ENCODE data around the gene PPM1H. TPM values are rescaled to one million over a fixed set of nuclear protein-coding genes. Genes with fewer than 3 reads are reported as not detected.

PPM1H gene
- total RNA-seq, 1 experiment from 2014 or later: 12.0 TPM

GRCh38 chr12:62604373-62604772 lies 330.6 kb downstream of the PPM1H start:
- no peaks in the 10 kb centered on the region for H3K36me3 ChIP-seq (ENCODE audit: low read depth, low read length)
- no peaks in the 10 kb centered on the region for H3K9me3 ChIP-seq (ENCODE audit: low read length)
- no peaks in the 10 kb centered on the region for H3F3A ChIP-seq (ENCODE audit: low read length, unreplicated experiment)
- CTCF ChIA-PET: interaction anchor here (1.0 to 1.7 kb wide), 2 partner anchors 16 to 190 kb away, joined by 3 to 20 read pairs; no protein-coding TSS in a partner anchor
- no peaks in the 10 kb centered on the region for H3K9me2 ChIP-seq (replicated peaks; ENCODE audit: low read length)
- no peak overlapping the region for H3K27ac ChIP-seq (ENCODE audit: low read length)
- no TSS peak for BruUV-seq (replicated peaks)
- H3K4me3 ChIP-seq (ENCODE audit: low read length): peak overlapping the region; percentile 92
- H4K20me1 ChIP-seq (ENCODE audit: low read length): peaks cover 22% of the 10 kb centered on the region; the same call in 1 of the 2 replicates
- POLR2A ChIA-PET (ENCODE audit: unreplicated experiment): interaction anchor here (1.0 kb wide), 1 partner anchor 36 kb away, joined by 7 read pairs; no protein-coding TSS in a partner anchor
- ATAC-seq: no peak
- no peaks in the 10 kb centered on the region for H3K27me3 ChIP-seq (ENCODE audit: low read length)
- no peak for TF ChIP-seq EZH2phosphoT487 (IDR thresholded peaks at IDR 0.05; ENCODE audit: borderline replicate concordance, low read length)
- TF ChIP-seq EZH2 (IDR thresholded peaks at IDR 0.05; ENCODE audit: low read length, unreplicated experiment): no peak
- TF ChIP-seq, protein P1, sequence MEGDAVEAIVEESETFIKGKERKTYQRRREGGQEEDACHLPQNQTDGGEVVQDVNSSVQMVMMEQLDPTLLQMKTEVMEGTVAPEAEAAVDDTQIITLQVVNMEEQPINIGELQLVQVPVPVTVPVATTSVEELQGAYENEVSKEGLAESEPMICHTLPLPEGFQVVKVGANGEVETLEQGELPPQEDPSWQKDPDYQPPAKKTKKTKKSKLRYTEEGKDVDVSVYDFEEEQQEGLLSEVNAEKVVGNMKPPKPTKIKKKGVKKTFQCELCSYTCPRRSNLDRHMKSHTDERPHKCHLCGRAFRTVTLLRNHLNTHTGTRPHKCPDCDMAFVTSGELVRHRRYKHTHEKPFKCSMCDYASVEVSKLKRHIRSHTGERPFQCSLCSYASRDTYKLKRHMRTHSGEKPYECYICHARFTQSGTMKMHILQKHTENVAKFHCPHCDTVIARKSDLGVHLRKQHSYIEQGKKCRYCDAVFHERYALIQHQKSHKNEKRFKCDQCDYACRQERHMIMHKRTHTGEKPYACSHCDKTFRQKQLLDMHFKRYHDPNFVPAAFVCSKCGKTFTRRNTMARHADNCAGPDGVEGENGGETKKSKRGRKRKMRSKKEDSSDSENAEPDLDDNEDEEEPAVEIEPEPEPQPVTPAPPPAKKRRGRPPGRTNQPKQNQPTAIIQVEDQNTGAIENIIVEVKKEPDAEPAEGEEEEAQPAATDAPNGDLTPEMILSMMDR (conservative IDR thresholded peaks at IDR 0.05; ENCODE audit: low read depth, low read length): no peak
- no peak overlapping the region for H2AFZ ChIP-seq (ENCODE audit: low read length)
- DNase-seq: no peak
- peaks cover 69% of the 10 kb centered on the region for H3K79me2 ChIP-seq (ENCODE audit: low read length)
- peak overlapping the region; percentile 100 for H3K9ac ChIP-seq (ENCODE audit: low read length)
- intact Hi-C loops (cut with micrococcal nuclease): loop anchor here (1.0 to 5.0 kb wide), 5 partner anchors 36 to 328 kb away; no protein-coding TSS in a partner anchor
- H3K4me1 ChIP-seq (ENCODE audit: insufficient read depth, low read length): peaks cover 28% of the 10 kb centered on the region
- peak overlapping the region; percentile 88 for H3K4me2 ChIP-seq (ENCODE audit: low read length)

DNA sequence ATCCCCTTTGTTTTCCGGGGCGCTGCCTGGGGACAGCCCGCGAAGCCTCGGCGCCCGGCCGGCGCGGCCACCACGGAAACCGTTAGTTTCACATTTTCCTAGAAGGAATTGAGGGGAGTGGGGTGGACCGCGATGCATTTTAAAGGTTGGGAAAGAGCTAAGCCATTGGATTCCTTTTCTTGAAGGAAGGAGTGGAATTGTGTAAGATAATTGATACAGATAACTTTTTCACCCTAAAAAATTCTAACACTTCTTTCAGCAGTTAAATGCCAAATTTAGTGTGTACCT lies 331.2 kb downstream of the PPM1H start:
- Histone ChIP-seq H3K27ac (ENCODE audit: low read length) (peak overlapping the region; percentile 99), H3K79me2 (ENCODE audit: low read length) (peaks cover 67% of the 10 kb centered on the region), H3F3A (ENCODE audit: low read length, unreplicated experiment) (no peaks in the 10 kb centered on the region), H3K9ac (ENCODE audit: low read length) (peak overlapping the region; percentile 100), H3K4me1 (ENCODE audit: insufficient read depth, low read length) (peaks cover 34% of the 10 kb centered on the region), H3K9me2 (replicated peaks; ENCODE audit: low read length) (no peaks in the 10 kb centered on the region), H3K9me3 (ENCODE audit: low read length) (no peaks in the 10 kb centered on the region), H3K4me2 (ENCODE audit: low read length) (peak overlapping the region; percentile 88), H3K4me3 (ENCODE audit: low read length) (peak overlapping the region; percentile 92), H3K27me3 (ENCODE audit: low read length) (no peaks in the 10 kb centered on the region), H2AFZ (ENCODE audit: low read length) (peak overlapping the region; percentile 37; the same call in 1 of the 2 replicates), H3K36me3 (ENCODE audit: low read depth, low read length) (no peaks in the 10 kb centered on the region), H4K20me1 (ENCODE audit: low read length) (peaks cover 22% of the 10 kb centered on the region; the same call in 1 of the 2 replicates)
- no peak for ATAC-seq
- POLR2A ChIA-PET (ENCODE audit: unreplicated experiment): interaction anchor here (0.6 to 1.3 kb wide), 4 partner anchors 8 to 262 kb away, joined by 7 to 16 read pairs (median 9); no protein-coding TSS in a partner anchor
- intact Hi-C loops (cut with micrococcal nuclease): loop anchor here (1.0 to 5.0 kb wide), 5 partner anchors 37 to 329 kb away; no protein-coding TSS in a partner anchor
- no peak for TF ChIP-seq EZH2phosphoT487 (IDR thresholded peaks at IDR 0.05; ENCODE audit: borderline replicate concordance, low read length)
- TF ChIP-seq EZH2 (IDR thresholded peaks at IDR 0.05; ENCODE audit: low read length, unreplicated experiment): no peak
- TF ChIP-seq, protein P1 (conservative IDR thresholded peaks at IDR 0.05; ENCODE audit: low read depth, low read length): no peak
- no peak for DNase-seq
- BruUV-seq (replicated peaks): TSS peak; percentile 50
- CTCF ChIA-PET: interaction anchor here (0.6 to 1.7 kb wide), 4 partner anchors 17 to 191 kb away, joined by 3 to 20 read pairs (median 5); no protein-coding TSS in a partner anchor
